Ramos (cell line): ENCODE measurements around the gene EXOC6B.

Experiments used
- in situ Hi-C: fragments of 300-500 bp; cut with MboI; formaldehyde crosslinking; loops from one replicate; pipeline ENCODE4 v1.14.3; 2022; ENCODE audit warnings: low sequenced_read_pairs; ENCODE audit not compliant: unreplicated experiment

Gene EXOC6B

DNA sequence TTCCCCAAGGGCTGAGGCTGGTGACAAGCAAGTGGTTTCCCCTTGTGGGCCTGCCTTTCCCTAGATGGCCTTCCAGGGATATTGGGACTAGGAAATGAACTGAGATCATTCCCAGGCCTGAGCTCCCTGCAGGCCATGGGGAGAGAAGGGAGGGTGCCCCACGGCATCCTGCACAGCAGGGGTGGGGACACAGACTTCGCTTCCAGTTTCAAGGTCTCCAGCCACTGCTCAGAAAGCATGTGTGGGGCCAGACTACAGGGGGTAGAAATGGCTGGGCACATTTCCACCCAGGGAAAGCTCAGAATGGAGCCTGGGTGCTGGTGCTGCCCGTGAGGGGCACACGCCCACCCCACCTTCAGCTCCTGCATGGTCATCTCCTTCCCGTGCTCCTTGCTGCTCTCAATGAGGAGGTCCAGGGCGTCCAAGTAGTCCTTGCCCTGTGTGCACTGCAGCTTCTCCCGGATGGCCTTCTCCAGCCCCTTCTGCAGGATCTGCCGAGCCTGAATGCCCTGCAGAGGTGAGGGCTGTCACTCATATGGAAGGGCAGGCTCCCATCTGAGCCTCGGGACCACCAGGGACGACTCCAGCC, 691.3 kb downstream of the EXOC6B start:
- in situ Hi-C loops = no loop called here

DNA sequence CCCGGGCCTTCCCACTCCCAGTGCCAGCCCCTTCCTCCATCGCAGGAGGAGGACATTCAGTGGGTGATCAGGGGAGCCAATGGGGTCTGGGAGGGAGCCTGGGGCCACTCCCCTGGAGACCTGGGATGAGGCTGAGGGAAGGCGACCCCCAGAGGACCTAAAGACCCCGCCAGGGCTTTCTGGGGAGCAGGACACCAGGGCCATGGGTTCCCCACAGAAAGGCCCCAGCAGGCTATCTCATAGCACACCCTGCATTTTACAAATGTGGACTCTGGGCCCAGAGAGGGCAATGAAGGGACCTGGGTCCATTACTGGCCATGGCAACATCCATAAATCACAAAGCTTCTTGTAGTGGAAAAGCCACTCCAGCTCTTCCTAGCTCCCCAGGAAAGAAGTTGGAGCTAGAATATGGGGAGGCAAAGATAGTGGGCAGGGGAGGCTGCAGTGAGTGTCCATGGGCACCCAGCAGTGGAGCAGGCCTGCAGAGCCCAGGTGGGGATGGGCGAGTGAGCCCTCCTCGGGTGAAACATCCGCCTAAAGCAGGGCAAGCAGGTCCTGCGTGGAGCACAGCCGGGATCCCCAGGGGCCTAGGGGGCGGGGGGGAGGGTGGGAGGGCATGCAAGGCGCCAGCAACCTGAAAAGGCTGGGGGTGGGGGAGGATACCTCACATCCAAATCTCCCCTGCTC, 692.0 kb downstream of the EXOC6B start:
- in situ Hi-C loops = no loop called here

- in situ Hi-C loops = no loop called here
Measured at GRCh38 chr2:72132981-72133720, 692.7 kb downstream of the EXOC6B start.

DNA sequence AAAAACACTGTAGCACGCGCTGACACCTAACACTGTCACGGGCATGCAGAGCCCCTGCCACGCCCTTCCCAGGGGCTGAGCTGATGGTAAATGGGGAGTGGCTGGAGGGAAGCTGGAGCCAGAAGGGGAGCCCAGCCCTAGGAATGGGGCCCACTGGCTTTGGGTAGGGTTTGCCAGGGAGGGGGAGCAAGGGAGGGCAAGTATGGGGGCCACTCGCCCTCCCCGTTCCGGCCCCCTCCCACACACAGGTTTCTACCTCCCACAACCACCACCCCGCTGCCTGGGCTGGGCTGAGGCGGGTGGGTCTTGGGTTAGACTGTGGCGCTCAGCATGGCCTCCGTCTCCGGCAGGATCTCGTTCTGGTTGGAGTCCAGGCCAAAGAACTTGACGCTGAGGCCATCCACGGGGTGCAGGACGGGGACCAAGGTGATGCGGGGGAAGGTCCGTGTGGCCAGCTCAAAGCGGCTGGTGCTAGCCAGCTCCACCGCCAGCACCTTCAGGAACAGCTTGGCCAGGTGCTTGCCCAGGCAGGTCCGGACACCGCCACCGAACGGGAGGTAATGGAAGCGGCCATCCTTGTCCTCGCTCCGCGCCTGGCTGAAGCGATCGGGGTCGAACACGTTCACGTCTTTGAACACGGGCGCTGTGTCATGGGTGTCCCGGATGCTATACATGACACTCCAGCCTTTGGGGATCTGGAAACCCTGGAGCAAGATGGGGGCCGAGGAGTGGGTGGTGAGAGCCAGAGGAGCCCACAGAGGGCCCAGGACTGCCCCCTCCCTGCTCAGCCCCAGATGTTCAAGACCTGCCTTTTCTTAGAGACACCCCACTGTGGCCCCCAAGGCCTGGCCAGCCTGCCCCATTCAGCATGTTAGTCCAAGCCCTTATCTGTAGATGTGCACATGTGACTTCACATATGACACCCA, 693.7 kb downstream of the EXOC6B start:
- in situ Hi-C loops = no loop called here

DNA sequence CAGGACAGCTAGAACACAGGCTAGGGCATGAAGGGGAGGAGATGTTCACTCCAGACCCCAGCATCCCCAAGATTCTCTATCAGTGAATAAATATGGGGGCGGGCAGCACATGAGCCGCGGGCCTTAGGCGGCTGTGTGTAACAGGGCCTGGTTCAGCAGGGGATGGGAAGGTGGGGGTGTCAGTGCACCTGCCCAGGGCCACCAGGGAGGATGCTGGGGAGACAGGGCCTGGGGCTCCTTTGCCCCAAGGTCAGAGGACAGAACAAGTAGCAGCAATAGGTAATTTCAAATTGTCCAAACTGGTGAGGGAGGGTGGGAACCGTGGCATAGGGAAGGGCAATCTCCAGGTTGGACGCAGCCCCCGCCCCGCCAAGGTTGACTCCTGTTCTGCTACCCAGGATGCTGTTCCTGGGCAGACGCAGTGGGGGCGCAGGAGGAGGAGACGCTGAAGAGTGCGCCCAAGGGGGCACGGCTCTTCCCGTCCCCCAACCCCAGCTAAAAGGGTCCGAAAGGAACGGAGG, 694.4 kb downstream of the EXOC6B start:
- in situ Hi-C loops = no loop called here

GRCh38 chr2:72130659-72131360, 695.0 kb downstream of the EXOC6B start:
- in situ Hi-C loops = no loop called here

DNA sequence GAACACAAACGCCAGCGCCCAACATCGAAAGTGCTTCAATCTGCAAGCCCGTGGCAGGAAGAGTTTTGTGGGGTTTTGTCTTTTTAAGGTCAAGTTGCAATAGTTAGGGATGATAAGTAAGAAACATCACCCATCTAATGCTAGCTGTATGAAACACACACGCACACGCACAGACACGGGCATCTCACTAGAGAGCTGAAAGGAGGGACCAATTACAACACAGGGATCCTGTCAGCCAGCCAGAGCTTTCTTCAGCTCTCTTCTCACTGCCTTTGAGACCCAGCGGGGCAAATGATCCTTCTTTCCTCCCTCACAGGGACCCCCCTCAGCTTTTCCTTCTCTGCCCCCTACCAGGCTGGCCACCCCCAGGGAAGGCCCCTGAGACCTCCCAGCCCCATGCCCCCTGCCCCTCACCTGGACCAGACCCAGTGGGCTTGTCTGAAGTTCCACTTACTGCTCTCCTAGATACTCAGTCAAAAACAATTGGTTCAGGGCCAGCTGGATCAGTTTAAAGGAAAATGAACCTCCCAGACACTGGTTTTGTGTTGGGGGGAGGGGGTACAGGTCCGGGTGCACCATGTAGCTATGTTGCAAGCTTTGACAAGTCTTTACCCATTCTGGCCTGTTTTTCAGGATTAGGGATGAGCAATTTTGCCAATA, 696.0 kb downstream of the EXOC6B start:
- in situ Hi-C loops = no loop called here

- in situ Hi-C loops = no loop called here
Measured at GRCh38 chr2:72128843-72129227, 697.0 kb downstream of the EXOC6B start.

- in situ Hi-C loops = no loop called here
Measured at GRCh38 chr2:72128059-72128842, 697.6 kb downstream of the EXOC6B start.

DNA sequence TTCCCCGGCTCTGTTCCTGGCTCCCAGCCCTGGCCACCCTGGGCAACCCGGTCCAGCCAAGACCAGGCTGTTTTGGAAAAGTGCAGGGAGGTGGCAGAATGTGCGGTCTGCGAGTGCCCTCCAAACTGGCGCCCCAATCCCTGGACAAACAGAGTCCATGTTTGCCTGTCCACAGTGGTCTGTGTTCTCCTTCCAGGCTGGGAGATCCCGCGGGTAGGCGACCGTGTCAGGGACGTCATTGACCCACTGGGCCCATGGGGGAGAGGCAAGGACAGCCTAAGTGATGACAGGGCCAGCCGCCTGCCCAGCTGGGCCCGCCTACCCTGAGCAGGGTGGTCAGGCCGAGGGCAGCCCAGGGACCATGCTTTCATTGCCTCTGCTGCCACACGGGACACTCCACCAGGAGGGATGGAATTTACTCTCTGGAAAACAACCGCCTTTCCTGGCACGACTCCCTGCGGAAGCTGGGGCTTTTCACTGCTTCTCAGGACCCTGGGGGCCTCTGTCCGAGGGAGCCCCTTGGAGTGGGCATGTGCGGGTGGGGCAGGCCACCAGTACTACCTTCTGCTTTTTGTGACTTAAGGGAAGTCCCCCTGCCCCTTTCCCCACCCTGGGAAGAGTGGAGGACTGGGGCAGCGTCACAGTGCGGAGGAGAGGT, 698.3 kb downstream of the EXOC6B start:
- in situ Hi-C loops = no loop called here

DNA sequence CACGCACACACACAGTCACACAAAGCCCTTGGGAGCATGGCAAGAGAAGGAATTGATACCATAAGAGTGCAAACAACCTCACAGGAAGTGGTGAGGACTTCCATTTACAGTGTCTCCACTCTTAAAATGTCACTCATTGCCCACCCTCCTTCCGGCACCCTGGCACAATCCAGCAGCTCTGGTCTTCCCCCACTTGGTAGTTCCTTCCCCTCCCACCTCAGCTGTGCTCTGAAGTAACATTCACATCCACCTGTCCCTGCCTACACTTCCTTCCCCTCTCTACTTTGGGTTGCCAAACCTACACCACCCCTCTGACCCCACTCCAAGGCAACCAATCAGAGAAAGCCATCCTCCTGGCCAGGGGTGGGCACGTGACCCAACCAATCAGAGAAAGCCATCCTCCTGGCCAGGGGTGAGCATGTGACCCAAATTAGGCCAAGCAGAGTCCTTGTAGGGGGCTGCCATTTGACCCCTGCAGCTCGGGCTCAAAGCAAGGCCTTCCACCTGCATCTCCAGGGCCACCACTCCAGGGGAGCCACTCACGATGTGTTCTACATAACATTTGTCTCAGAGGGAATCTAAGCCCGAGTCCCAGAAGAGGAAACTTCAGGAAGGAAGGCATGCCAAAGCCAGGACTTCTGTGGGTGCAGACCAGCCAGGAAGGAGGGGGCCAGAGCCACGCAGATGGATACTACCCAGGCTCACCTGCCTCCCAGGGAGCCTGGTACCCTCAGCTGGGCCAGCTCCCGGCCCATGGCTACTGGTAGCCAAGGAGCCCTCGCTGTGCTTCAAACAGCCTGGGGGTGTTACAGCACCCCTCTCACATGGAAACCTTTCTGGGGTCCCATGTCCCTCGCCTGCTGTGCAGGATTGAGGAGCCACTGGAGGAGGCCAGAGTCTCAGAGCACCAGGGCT, 699.4 kb downstream of the EXOC6B start:
- in situ Hi-C loops = no loop called here
